Stimulated activated naive CD8-positive, alpha-beta T cell treated with anti-CD3 and anti-CD28 coated beads, Interleukin-15, amount 100 ng/mL, for 72 hours (primary cell): ENCODE data around the gene CELA3B.
"Not testable (repeated sequence)": the region's sequence is repeated elsewhere in the genome, so short reads cannot be mapped to it uniquely, and the experiment has no call there.

Source experiments
- ATAC-seq: fragments of 150-1000 bp; cut with Tn5 transposase; 2 replicates; pipeline ENCODE4 v1.10.0; 2021; ENCODE audit warnings: mild to moderate bottlenecking, moderate library complexity
- DNase-seq, 2 donors: peaks; one replicate each; pipeline ENCODE4 v3.0.0; 2021 to 2022
- H3K27ac Mint-ChIP-seq, 2 donors: one replicate each; pipeline ENCODE4 v1.8.0; 2022; ENCODE audit warnings: mild to moderate bottlenecking in 2 of 2, mixed read lengths in 2 of 2, moderate library complexity in 2 of 2
- H3K27me3 Mint-ChIP-seq: one replicate; pipeline ENCODE4 v1.8.0; 2022; ENCODE audit warnings: mixed read lengths
- H3K4me1 Mint-ChIP-seq: one replicate; pipeline ENCODE4 v1.8.0; 2022; ENCODE audit warnings: mild to moderate bottlenecking, mixed read lengths
- H3K4me3 Mint-ChIP-seq, 2 donors: one replicate each; pipeline ENCODE4 v1.8.0; 2022; ENCODE audit warnings: mild to moderate bottlenecking in 2 of 2, mixed read lengths in 2 of 2, moderate library complexity in 1 of 2
- H3K9me3 Mint-ChIP-seq, 2 donors: one replicate each; pipeline ENCODE4 v1.8.0; 2022; ENCODE audit warnings: mixed read lengths in 2 of 2

Gene CELA3B

GRCh38 chr1:21956720-21957552, 19.9 kb upstream of the CELA3B start:
- Mint-ChIP-seq H3K9me3 (no peaks in the 10 kb centered on the region), H3K4me3 (peak overlapping the region; percentile 69 to 91), H3K27ac (peak overlapping the region; percentile 91 to 94), H3K27me3 (no peaks in the 10 kb centered on the region), H3K4me1 (peaks cover 31% of the 10 kb centered on the region)
- ATAC-seq (peak; percentile 87), DNase-seq (peak; percentile 47 to 54)

- DNase-seq (no peak), ATAC-seq (no peak)
- no peak overlapping the region for H3K27ac Mint-ChIP-seq
- peaks cover 31% of the 10 kb centered on the region for H3K4me1 Mint-ChIP-seq
- H3K27me3 Mint-ChIP-seq, result no peaks in the 10 kb centered on the region
- no peaks in the 10 kb centered on the region for H3K9me3 Mint-ChIP-seq
- H3K4me3 Mint-ChIP-seq, result no peak overlapping the region
Observed at GRCh38 chr1:21961337-21961736, 15.5 kb upstream of the CELA3B start.

GRCh38 chr1:21961799-21962198, 15.0 kb upstream of the CELA3B start:
- H3K27me3 Mint-ChIP-seq, result no peaks in the 10 kb centered on the region
- H3K4me3 Mint-ChIP-seq, result no peak overlapping the region
- DNase-seq (no peak), ATAC-seq (no peak)
- H3K9me3 Mint-ChIP-seq, result no peaks in the 10 kb centered on the region
- no peak overlapping the region for H3K27ac Mint-ChIP-seq
- peaks cover 26% of the 10 kb centered on the region for H3K4me1 Mint-ChIP-seq

DNA sequence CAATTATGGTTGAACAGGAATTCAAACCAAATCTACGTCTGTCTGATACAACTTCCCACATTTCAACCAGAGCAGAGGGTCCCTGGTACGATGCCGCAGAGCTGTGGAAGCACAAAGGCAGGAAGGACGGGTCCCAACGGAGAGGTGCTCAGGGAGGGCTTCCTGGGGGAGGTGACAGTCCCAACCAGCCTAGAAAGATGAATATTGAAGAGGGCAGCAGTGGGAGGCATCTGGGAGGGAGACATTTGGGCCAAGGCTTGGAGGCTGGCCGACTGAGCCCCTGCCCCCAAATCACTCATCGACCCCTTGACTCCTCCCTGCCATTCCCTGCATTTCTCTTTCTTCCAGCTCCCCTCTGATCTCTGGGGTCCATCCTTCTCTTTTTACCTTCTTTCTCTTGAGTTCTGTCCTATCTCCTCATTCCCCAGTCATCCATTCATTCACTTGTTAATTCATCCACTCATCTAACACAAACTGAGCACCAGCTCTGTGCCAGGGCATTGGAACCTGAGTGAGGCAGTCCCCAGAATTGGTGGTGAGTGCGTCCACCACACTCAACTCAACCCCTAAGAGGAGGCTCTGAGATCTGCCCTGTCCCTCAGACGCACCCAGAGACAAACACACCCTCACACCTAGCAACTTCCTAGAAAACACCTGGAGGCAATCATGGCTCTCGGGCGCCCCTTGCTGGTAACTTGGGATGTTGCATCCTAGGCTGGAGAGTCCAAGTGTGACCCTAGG, 13.2 kb upstream of the CELA3B start:
- DNase-seq (peak; percentile 82 to 83), ATAC-seq (peak; percentile 91)
- Mint-ChIP-seq H3K4me1 (peaks cover 8% of the 10 kb centered on the region), H3K9me3 (no peaks in the 10 kb centered on the region), H3K27me3 (no peaks in the 10 kb centered on the region), H3K4me3 (peak overlapping the region in 1 of 2 donors; percentile 41), H3K27ac (peak overlapping the region in 1 of 2 donors; percentile 95)

GRCh38 chr1:21966247-21967000, 10.4 kb upstream of the CELA3B start:
- peaks cover 7% of the 10 kb centered on the region for H3K4me1 Mint-ChIP-seq
- DNase-seq, result no peak
- ATAC-seq, result no peak
- no peak overlapping the region for H3K4me3 Mint-ChIP-seq
- H3K27me3 Mint-ChIP-seq, result no peaks in the 10 kb centered on the region
- no peaks in the 10 kb centered on the region for H3K9me3 Mint-ChIP-seq
- H3K27ac Mint-ChIP-seq, result no peak overlapping the region

- H3K4me3 Mint-ChIP-seq, result not testable (repeated sequence)
Observed at GRCh38 chr1:21967216-21967615, 9.6 kb upstream of the CELA3B start.

GRCh38 chr1:21969066-21969465, 7.8 kb upstream of the CELA3B start:
- H3K4me1 Mint-ChIP-seq, DNase-seq, H3K4me3 Mint-ChIP-seq, ATAC-seq, H3K9me3 Mint-ChIP-seq, H3K27me3 Mint-ChIP-seq, H3K27ac Mint-ChIP-seq: not testable (repeated sequence)

More at GRCh38 chr1:21967216-21967615, 9.6 kb upstream of the CELA3B start:
- H3K4me1 Mint-ChIP-seq, DNase-seq, ATAC-seq, H3K9me3 Mint-ChIP-seq, H3K27ac Mint-ChIP-seq, H3K27me3 Mint-ChIP-seq: not testable (repeated sequence)

DNA sequence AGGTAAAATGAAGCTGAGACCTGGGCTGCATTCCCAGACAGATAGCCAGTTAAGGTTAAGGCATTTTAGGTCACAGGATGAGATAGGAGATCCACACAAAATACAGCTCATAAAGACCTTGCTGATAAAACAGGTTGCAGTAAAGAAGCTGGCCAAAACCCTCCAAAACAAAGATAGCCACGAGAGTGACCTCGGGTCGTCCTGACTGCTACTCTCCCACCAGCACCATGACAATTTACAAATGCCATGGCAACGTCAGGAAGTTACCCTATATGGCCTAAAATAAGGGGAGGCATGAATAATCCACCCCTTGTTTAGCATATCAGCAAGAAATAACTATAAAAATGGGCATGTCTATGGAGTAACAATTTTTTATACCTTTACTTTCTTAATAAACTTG, 6.3 kb upstream of the CELA3B start:
- not testable (repeated sequence) for H3K27me3 Mint-ChIP-seq, H3K9me3 Mint-ChIP-seq, ATAC-seq, H3K27ac Mint-ChIP-seq, DNase-seq, H3K4me1 Mint-ChIP-seq, H3K4me3 Mint-ChIP-seq

DNA sequence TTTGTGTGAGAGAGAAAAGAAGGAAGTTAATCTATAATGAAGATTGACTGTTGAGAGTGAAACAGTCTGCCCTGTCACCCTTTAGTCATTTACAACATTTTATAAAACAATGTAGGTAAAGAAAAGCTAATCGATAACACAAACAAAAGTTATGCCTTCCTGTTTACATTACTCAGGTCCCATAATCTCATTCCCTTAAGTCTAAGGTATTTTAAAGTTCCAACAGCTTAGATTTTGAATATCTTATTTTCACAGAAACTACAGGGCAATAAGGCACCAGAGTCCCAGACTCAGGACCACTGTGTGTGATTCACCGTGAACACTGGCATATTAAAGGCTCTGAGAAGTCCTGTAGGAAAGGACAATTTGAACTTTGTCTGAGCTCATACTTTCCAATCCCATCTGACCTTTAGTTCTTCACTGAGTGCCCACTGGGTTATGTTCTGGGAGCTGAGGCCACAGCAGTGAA, 3.8 kb upstream of the CELA3B start:
- not testable (repeated sequence) for H3K27ac Mint-ChIP-seq, H3K27me3 Mint-ChIP-seq, H3K4me1 Mint-ChIP-seq, H3K9me3 Mint-ChIP-seq, ATAC-seq, H3K4me3 Mint-ChIP-seq, DNase-seq

- ATAC-seq, H3K9me3 Mint-ChIP-seq, H3K4me1 Mint-ChIP-seq, H3K4me3 Mint-ChIP-seq, DNase-seq, H3K27ac Mint-ChIP-seq, H3K27me3 Mint-ChIP-seq: not testable (repeated sequence)
Observed at GRCh38 chr1:21973948-21974347, 2.9 kb upstream of the CELA3B start.

GRCh38 chr1:21974699-21975098, 2.1 kb upstream of the CELA3B start:
- not testable (repeated sequence) for ATAC-seq, H3K27ac Mint-ChIP-seq, H3K9me3 Mint-ChIP-seq, H3K4me1 Mint-ChIP-seq, H3K4me3 Mint-ChIP-seq, DNase-seq, H3K27me3 Mint-ChIP-seq

- H3K27ac Mint-ChIP-seq, result peak overlapping the region in 1 of 2 donors; percentile 57
- not testable (repeated sequence) for H3K9me3 Mint-ChIP-seq, ATAC-seq, DNase-seq, H3K27me3 Mint-ChIP-seq, H3K4me3 Mint-ChIP-seq, H3K4me1 Mint-ChIP-seq
Observed at GRCh38 chr1:21975296-21975695, 1.5 kb upstream of the CELA3B start.

DNA sequence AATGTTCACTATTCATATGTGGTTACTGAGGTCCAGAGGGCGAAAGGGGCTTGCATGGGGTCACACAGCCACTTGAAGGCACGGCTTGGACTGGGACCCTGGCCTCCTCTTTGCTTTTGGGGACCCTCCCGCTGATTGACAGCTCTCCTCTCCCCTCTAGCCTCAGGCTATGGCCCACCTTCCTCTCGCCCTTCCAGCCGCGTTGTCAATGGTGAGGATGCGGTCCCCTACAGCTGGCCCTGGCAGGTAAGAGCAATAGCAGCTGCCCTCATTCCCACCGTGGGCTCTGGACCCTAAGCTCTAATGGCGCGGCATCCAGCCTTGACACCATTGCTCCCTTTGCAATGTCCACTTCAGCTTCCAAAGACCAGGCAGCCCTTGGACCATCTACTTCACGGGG, 1.4 kb downstream of the CELA3B start:
- DNase-seq, ATAC-seq, H3K9me3 Mint-ChIP-seq, H3K27me3 Mint-ChIP-seq, H3K4me1 Mint-ChIP-seq, H3K4me3 Mint-ChIP-seq: not testable (repeated sequence)
- peak overlapping the region in 1 of 2 donors; percentile 76 for H3K27ac Mint-ChIP-seq

DNA sequence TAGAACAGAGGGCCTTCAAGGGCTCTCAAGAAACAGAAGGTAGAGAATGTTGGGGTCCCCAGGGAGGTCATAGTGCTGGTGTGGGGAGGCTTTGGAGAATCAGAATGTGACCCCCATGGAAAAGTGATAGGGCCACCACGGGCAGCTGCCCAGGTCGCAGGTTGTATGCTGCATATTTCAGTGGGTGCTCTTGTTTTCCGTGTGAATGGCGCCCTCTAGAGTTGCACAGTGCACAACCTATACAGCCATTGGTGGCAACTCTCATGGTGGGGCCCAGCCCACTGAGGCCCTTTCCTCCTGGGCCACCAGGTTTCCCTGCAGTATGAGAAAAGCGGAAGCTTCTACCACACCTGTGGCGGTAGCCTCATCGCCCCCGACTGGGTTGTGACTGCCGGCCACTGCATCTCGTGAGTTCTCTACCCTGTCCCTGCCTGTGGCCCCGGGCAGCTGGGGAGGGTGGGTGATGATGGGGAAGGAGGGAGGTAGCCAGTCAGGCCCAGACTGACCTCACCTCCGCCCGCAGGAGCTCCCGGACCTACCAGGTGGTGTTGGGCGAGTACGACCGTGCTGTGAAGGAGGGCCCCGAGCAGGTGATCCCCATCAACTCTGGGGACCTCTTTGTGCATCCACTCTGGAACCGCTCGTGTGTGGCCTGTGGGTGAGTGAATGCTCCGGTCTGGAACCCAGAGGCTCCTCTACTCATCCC, 3.8 kb downstream of the CELA3B start:
- DNase-seq (peak in 1 of 2 donors; percentile 40), ATAC-seq (peak; percentile 62)
- H3K27ac Mint-ChIP-seq, H3K27me3 Mint-ChIP-seq, H3K9me3 Mint-ChIP-seq, H3K4me3 Mint-ChIP-seq, H3K4me1 Mint-ChIP-seq: not testable (repeated sequence)

- H3K4me1 Mint-ChIP-seq, H3K27ac Mint-ChIP-seq, DNase-seq, H3K4me3 Mint-ChIP-seq, ATAC-seq, H3K9me3 Mint-ChIP-seq, H3K27me3 Mint-ChIP-seq: not testable (repeated sequence)
Observed at GRCh38 chr1:21981253-21981652, 4.4 kb downstream of the CELA3B start.
